GM12878 (cell line): Measurements from ENCODE around the gene IL27RA. TPM values are rescaled to one million over a fixed set of nuclear protein-coding genes. Genes with fewer than 3 reads are reported as not detected.

ENCODE experiments used
- ATAC-seq: fragments of 200-7000 bp; cut with Tn5 transposase; 3 replicates; pipeline ENCODE4 v1.9.1; 2020; ENCODE audit warnings: mild to moderate bottlenecking, moderate library complexity
- BruUV-seq: library from RNA; stranded (reverse); fragments of 400-500 nt; replicated peaks from 2 replicates; lab custom pipeline; 2021; lab: Mats Ljungman, UMichigan
- CTCF ChIA-PET: fragments of 300-600 bp; sonication (Branson Sonifier 250); formaldehyde crosslinking; extraction: SDS; loops from one replicate; lab custom pipeline; 2021; ENCODE audit warnings: inconsistent platforms; lab: Yijun Ruan, JAX
- POLR2A ChIA-PET: fragments of 350-600 bp; formaldehyde crosslinking; extraction: SDS; loops from one replicate; lab custom pipeline; 2021; ENCODE audit warnings: inconsistent platforms; lab: Charles Lee
- RAD21 ChIA-PET: fragments of 300-600 bp; sonication (Branson Sonifier 250); formaldehyde crosslinking; loops from one replicate; lab custom pipeline; 2023; ENCODE audit warnings: antibody characterized with exemption; ENCODE audit not compliant: unreplicated experiment; lab: Charles Lee
- SMC1A ChIA-PET: fragments of 300-600 bp; sonication (Branson Sonifier 250); formaldehyde crosslinking; loops from one replicate; lab custom pipeline; 2023; ENCODE audit not compliant: unreplicated experiment, uncharacterized antibody; lab: Charles Lee
- DNase-seq: peaks from one replicate; pipeline ENCODE4 v3.0.0-alpha.2; 2011; ENCODE audit warnings: low read depth, low spot score
- FAIRE-seq: peaks from 3 replicates; lab custom pipeline; 2011; peaks lifted over from hg19 to GRCh38; lab: Jason Lieb, UNC
- H2AFZ ChIP-seq: 2 replicates; pipeline ENCODE4 v1.6.0; 2011; ENCODE audit warnings: low read depth, low read length, control low read depth; ENCODE audit not compliant: control insufficient read depth
- H3K27ac ChIP-seq: 2 replicates; pipeline ENCODE4 v1.5.1; 2011; ENCODE audit warnings: control low read depth; ENCODE audit not compliant: control insufficient read depth, insufficient read depth
- H3K27me3 ChIP-seq, 2 experiments: replicated peaks in 1 of 2; 2 replicates each; pipeline versions ENCODE4 v1.6.0 to v1.6.1; 2011; ENCODE audit warnings: low read length in 1 of 2; ENCODE audit not compliant: control insufficient read depth in 2 of 2, insufficient read depth in 2 of 2
- H3K36me3 ChIP-seq, 2 experiments: 2 replicates each; pipeline ENCODE4 v1.5.1; 2011; ENCODE audit warnings: low read length in 1 of 2; ENCODE audit not compliant: control insufficient read depth in 2 of 2, insufficient read depth in 2 of 2
- H3K4me1 ChIP-seq: 2 replicates; pipeline ENCODE4 v1.6.1; 2011; ENCODE audit warnings: mild to moderate bottlenecking, low read length, moderate library complexity, mixed read lengths; ENCODE audit not compliant: control insufficient read depth, insufficient read depth
- H3K4me2 ChIP-seq: 2 replicates; pipeline ENCODE4 v1.6.0; 2011; ENCODE audit warnings: control low read depth; ENCODE audit not compliant: control insufficient read depth, insufficient read depth
- H3K4me3 ChIP-seq: fragments of 200-600 bp; sonication (generic); 2 replicates; pipeline ENCODE4 v1.5.1; 2016
- H3K79me2 ChIP-seq: 2 replicates; pipeline ENCODE4 v1.6.0; 2011; ENCODE audit warnings: low read length; ENCODE audit not compliant: control insufficient read depth, insufficient read depth
- H3K9ac ChIP-seq: 2 replicates; pipeline ENCODE4 v1.8.0; 2011; ENCODE audit warnings: low read length, control low read depth, mixed read lengths; ENCODE audit not compliant: control insufficient read depth, insufficient read depth
- H3K9me3 ChIP-seq: replicated peaks from 3 replicates; pipeline ENCODE4 v1.5.1; 2011; ENCODE audit warnings: mild to moderate bottlenecking, low read length; ENCODE audit not compliant: control insufficient read depth, insufficient read depth
- H4K20me1 ChIP-seq: 2 replicates; pipeline ENCODE4 v1.6.0; 2011; ENCODE audit not compliant: control insufficient read depth, insufficient read depth
- CEBPB ChIP-seq, 2 experiments: fragments of 150-350 bp in 1 of 2; IDR thresholded peaks; 2 replicates each; pipeline ENCODE4 v1.6.1; 2012 to 2014; ENCODE audit warnings: low read depth in 2 of 2, low read length in 2 of 2, borderline replicate concordance in 1 of 2, inconsistent platforms in 1 of 2
- WGBS: methylation state at CpG from one replicate; pipeline ENCODE4 v1.1.6; 2016; ENCODE audit warnings: low lambda C conversion rate; ENCODE audit not compliant: insufficient replicate concordance, insufficient coverage; ENCODE audit errors: missing lambda C conversion rate; 5-methylcytosine and 5-hydroxymethylcytosine counted together
- in situ Hi-C: fragments of 300-500 bp; cut with MboI; formaldehyde crosslinking; loops from 9 replicates; pipeline ENCODE4 v1.14.3; 2018; ENCODE audit warnings: mixed read lengths
- intact Hi-C: fragments of 100-400 bp; cut with micrococcal nuclease; formaldehyde crosslinking; loops from one replicate; pipeline ENCODE4 v1.14.2; 2022; ENCODE audit not compliant: unreplicated experiment
- polyA plus RNA-seq, 11 experiments: library from polyadenylated mRNA; depleted of rRNA in 4 of 11; unstranded in 6 of 11; stranded (reverse) in 5 of 11; fragments of >200 nt; fragmentation: Nextera tagmentation in 4 of 11; fragmentation: Illumina TruSeq in 1 of 11; extraction: Ambion mirVana in 4 of 11; extraction: Trizol in 1 of 11; gene quantifications; 1 replicate in 1 of 11; 2 replicates in 10 of 11; pipeline versions ENCODE4 v1.2.1 to v1.2.3, GENCODE V29; 2011 to 2016; ENCODE audit warnings: inconsistent platforms in 2 of 11, missing spikeins in 2 of 11, low read depth in 1 of 11
- total RNA-seq, 4 experiments: library from RNA; depleted of rRNA in 3 of 4; stranded (reverse); fragments of >200 nt in 3 of 4; fragmentation: Illumina TruSeq in 1 of 4; extraction: Trizol in 1 of 4; gene quantifications; 2 replicates each; pipeline versions ENCODE4 v1.2.1 to v1.2.3, GENCODE V29; 2013 to 2021
- TF ChIP-seq, protein P1 (sequence below): IDR thresholded peaks from 2 replicates; pipeline ENCODE4 v1.6.1; 2012; ENCODE audit warnings: low read depth, low read length, improper control_type of control experiment
- TF ChIP-seq, protein P2 (sequence below): fragments of 450-650 bp; IDR thresholded peaks from 2 replicates; pipeline ENCODE4 v1.6.1; 2018; ENCODE audit warnings: borderline replicate concordance, mild to moderate bottlenecking; ENCODE audit not compliant: partially characterized antibody
- TF ChIP-seq, protein P3 (sequence below): IDR thresholded peaks from 2 replicates; pipeline ENCODE4 v1.6.1; 2011; ENCODE audit warnings: low read depth, low read length, improper control_type of control experiment, borderline replicate concordance

Gene IL27RA
- total and polyA plus RNA-seq, 10 of the 15 experiments (the other 5 are each of a cell fraction or from before 2014, with no cell fraction given) = 8.4 to 63.5 (median 41.2) TPM

DNA sequence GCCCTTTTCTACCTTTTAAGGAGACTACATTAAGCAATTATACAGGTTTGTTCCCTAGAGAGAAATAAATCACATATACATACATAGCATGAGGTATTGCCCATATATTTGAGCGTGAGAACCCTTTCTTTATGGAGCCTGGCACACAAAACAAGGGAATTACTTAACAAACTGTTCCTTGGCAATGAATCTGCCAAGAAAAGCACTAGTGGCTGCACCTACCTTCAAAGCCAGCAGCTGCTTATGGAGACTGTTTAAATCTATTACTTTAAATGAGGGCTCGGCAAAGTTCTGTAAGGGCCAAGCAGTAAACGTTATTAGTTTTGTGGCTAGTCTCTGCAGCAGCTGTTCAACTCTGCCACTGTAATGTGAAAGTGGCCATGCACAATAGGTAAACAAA lies 32.5 kb upstream of the IL27RA start:
- H3K27ac ChIP-seq = no peak overlapping the region

More for the DNA sequence above, 32.5 kb upstream of the IL27RA start:
- TF ChIP-seq, protein P1, sequence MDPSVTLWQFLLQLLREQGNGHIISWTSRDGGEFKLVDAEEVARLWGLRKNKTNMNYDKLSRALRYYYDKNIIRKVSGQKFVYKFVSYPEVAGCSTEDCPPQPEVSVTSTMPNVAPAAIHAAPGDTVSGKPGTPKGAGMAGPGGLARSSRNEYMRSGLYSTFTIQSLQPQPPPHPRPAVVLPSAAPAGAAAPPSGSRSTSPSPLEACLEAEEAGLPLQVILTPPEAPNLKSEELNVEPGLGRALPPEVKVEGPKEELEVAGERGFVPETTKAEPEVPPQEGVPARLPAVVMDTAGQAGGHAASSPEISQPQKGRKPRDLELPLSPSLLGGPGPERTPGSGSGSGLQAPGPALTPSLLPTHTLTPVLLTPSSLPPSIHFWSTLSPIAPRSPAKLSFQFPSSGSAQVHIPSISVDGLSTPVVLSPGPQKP = no peak
- TF ChIP-seq, protein P2, sequence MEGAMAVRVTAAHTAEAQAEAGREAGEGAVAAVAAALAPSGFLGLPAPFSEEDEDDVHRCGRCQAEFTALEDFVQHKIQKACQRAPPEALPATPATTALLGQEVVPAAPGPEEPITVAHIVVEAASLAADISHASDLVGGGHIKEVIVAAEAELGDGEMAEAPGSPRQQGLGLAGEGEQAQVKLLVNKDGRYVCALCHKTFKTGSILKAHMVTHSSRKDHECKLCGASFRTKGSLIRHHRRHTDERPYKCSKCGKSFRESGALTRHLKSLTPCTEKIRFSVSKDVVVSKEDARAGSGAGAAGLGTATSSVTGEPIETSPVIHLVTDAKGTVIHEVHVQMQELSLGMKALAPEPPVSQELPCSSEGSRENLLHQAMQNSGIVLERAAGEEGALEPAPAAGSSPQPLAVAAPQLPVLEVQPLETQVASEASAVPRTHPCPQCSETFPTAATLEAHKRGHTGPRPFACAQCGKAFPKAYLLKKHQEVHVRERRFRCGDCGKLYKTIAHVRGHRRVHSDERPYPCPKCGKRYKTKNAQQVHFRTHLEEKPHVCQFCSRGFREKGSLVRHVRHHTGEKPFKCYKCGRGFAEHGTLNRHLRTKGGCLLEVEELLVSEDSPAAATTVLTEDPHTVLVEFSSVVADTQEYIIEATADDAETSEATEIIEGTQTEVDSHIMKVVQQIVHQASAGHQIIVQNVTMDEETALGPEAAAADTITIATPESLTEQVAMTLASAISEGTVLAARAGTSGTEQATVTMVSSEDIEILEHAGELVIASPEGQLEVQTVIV = no peak
- TF ChIP-seq, protein P3, sequence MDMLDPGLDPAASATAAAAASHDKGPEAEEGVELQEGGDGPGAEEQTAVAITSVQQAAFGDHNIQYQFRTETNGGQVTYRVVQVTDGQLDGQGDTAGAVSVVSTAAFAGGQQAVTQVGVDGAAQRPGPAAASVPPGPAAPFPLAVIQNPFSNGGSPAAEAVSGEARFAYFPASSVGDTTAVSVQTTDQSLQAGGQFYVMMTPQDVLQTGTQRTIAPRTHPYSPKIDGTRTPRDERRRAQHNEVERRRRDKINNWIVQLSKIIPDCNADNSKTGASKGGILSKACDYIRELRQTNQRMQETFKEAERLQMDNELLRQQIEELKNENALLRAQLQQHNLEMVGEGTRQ = no peak
- no peak for TF ChIP-seq CEBPB (IDR thresholded peaks at IDR 0.05; ENCODE audit: borderline replicate concordance in 1 of 2, low read depth in 2 of 2, low read length in 2 of 2)
- no TSS peak for BruUV-seq
- in situ Hi-C loops = no loop called here
- 96% methylated on average over 3 of the region's 3 CpGs for WGBS
- H3K79me2 ChIP-seq = peaks cover 4% of the 10 kb centered on the region
- no peak overlapping the region for H3K4me2 ChIP-seq
- POLR2A ChIA-PET = interaction anchor here (0.8 to 1.4 kb wide), 3 partner anchors 9 to 28 kb away, joined by 3 to 4 read pairs (median 3); no protein-coding TSS in a partner anchor
- intact Hi-C loops = no loop called here
- H3K36me3 ChIP-seq = no peaks in the 10 kb centered on the region; a peak in 2 of 4 replicates
- SMC1A ChIA-PET = interaction anchor here (0.9 to 1.9 kb wide), 3 partner anchors 20 to 25 kb away, joined by 3 to 6 read pairs (median 5); no protein-coding TSS in a partner anchor
- H3K9ac ChIP-seq = no peak overlapping the region
- H3K4me1 ChIP-seq = peaks cover 31% of the 10 kb centered on the region
- no peak overlapping the region for H2AFZ ChIP-seq
- RAD21 ChIA-PET = no interaction called here
- no peak for ATAC-seq
- H3K4me3 ChIP-seq = no peak overlapping the region
- peaks cover 5% of the 10 kb centered on the region; the same call in 2 of the 3 replicates for H3K9me3 ChIP-seq
- no peaks in the 10 kb centered on the region for H3K27me3 ChIP-seq
- no peak for FAIRE-seq
- no peak for DNase-seq
- no peaks in the 10 kb centered on the region for H4K20me1 ChIP-seq
- CTCF ChIA-PET = interaction anchor here (0.6 to 2.4 kb wide), 5 partner anchors 32 to 830 kb away, joined by 3 to 9 read pairs (median 4); partner anchors contain the start of gene IL27RA
